Activated T-helper 9 cell treated with anti-CD3 and anti-CD28 coated beads, Interleukin-2, amount 50 U/mL, for 16 hours (primary cell): ENCODE data around the gene RASGRF1.
"Not testable (repeated sequence)": the region's sequence is repeated elsewhere in the genome, so short reads cannot be mapped to it uniquely, and the experiment has no call there.

Experiments
- DNase-seq: peaks from one replicate; pipeline ENCODE4 v3.0.0-alpha.2; 2020; ENCODE audit warnings: low read depth

The RASGRF1 gene

GRCh38 chr15:79036323-79036722 is 54.3 kb downstream of the RASGRF1 start:
- DNase-seq: no peak

GRCh38 chr15:79035814-79036213 is 54.8 kb downstream of the RASGRF1 start:
- DNase-seq: no peak

- no peak for DNase-seq
These were observed 55.4 kb downstream of the RASGRF1 start for GRCh38 chr15:79035111-79035601.

GRCh38 chr15:79034284-79034683 is 56.3 kb downstream of the RASGRF1 start:
- DNase-seq: no peak

- DNase-seq: no peak
These were observed 57.9 kb downstream of the RASGRF1 start for GRCh38 chr15:79032656-79033055.

- no peak for DNase-seq
These were observed 58.8 kb downstream of the RASGRF1 start for GRCh38 chr15:79031821-79032220.

GRCh38 chr15:79031201-79031600 is 59.4 kb downstream of the RASGRF1 start:
- no peak for DNase-seq

- DNase-seq: no peak
These were observed 60.1 kb downstream of the RASGRF1 start for GRCh38 chr15:79030470-79030869.

GRCh38 chr15:79028411-79028964 is 62.1 kb downstream of the RASGRF1 start:
- DNase-seq: no peak

- no peak for DNase-seq
These were observed 62.8 kb downstream of the RASGRF1 start for GRCh38 chr15:79027532-79028410.

GRCh38 chr15:79025802-79026201 is 64.8 kb downstream of the RASGRF1 start:
- no peak for DNase-seq

- no peak for DNase-seq
These were observed 65.4 kb downstream of the RASGRF1 start for GRCh38 chr15:79025201-79025600.

GRCh38 chr15:79024493-79024892 is 66.1 kb downstream of the RASGRF1 start:
- not testable (repeated sequence) for DNase-seq

- no peak for DNase-seq
These were observed 66.7 kb downstream of the RASGRF1 start for GRCh38 chr15:79023918-79024317.

- no peak for DNase-seq
These were observed 67.1 kb downstream of the RASGRF1 start for GRCh38 chr15:79023546-79023890.

GRCh38 chr15:79018960-79019359 is 71.6 kb downstream of the RASGRF1 start:
- DNase-seq: no peak

- no peak for DNase-seq
These were observed 72.6 kb downstream of the RASGRF1 start for GRCh38 chr15:79017953-79018352.

GRCh38 chr15:79016527-79017170 is 73.9 kb downstream of the RASGRF1 start:
- no peak for DNase-seq

GRCh38 chr15:79015416-79015815 is 75.2 kb downstream of the RASGRF1 start:
- no peak for DNase-seq

GRCh38 chr15:79010278-79010677 is 80.3 kb downstream of the RASGRF1 start:
- DNase-seq: no peak

GRCh38 chr15:79009379-79009778 is 81.2 kb downstream of the RASGRF1 start:
- DNase-seq: no peak

GRCh38 chr15:79008659-79009058 is 81.9 kb downstream of the RASGRF1 start:
- DNase-seq: no peak

- DNase-seq: no peak
These were observed 83.5 kb downstream of the RASGRF1 start for GRCh38 chr15:79007066-79007465.
